Measurements from ENCODE around the gene ATP2C2.

ATP2C2 gene

GRCh38 chr16:84497418-84498222, 129.3 kb downstream of the ATP2C2 start:
- ChIA-PET POLR2A (no interaction called here), CTCF (no interaction called here)
- DNase-seq (ENCODE audit: extremely low spot score) = no peak
- TF ChIP-seq SUZ12 (IDR thresholded peaks at IDR 0.05) (no peak), NFRKB (IDR thresholded peaks at IDR 0.05) (no peak), PKNOX1 (IDR thresholded peaks at IDR 0.05) (no peak), L3MBTL2 (conservative IDR thresholded peaks at IDR 0.05) (no peak), CTBP1 (IDR thresholded peaks at IDR 0.05; ENCODE audit: borderline replicate concordance) (no peak), FOXM1 (IDR thresholded peaks at IDR 0.05; ENCODE audit: borderline replicate concordance) (no peak), SP1 (IDR thresholded peaks at IDR 0.05) (no peak), BHLHE40 (IDR thresholded peaks at IDR 0.05; ENCODE audit: borderline replicate concordance) (no peak), ELF4 (IDR thresholded peaks at IDR 0.05) (no peak), FOXK2 (IDR thresholded peaks at IDR 0.05) (no peak), FOXA1 (IDR thresholded peaks at IDR 0.05) (no peak), ARNT (IDR thresholded peaks at IDR 0.05) (no peak), TARDBP (IDR thresholded peaks at IDR 0.05) (no peak), LEF1 (IDR thresholded peaks at IDR 0.05; ENCODE audit: borderline replicate concordance) (no peak), ZNF384 (IDR thresholded peaks at IDR 0.05) (no peak), HDGF (IDR thresholded peaks at IDR 0.05; ENCODE audit: borderline replicate concordance) (no peak)

- ChIA-PET POLR2A (no interaction called here), CTCF (no interaction called here)
- DNase-seq (ENCODE audit: extremely low spot score) = no peak
- TF ChIP-seq FOXM1 (IDR thresholded peaks at IDR 0.05; ENCODE audit: borderline replicate concordance) (no peak), L3MBTL2 (conservative IDR thresholded peaks at IDR 0.05) (no peak), BHLHE40 (IDR thresholded peaks at IDR 0.05; ENCODE audit: borderline replicate concordance) (no peak), CTBP1 (IDR thresholded peaks at IDR 0.05; ENCODE audit: borderline replicate concordance) (no peak), SUZ12 (IDR thresholded peaks at IDR 0.05) (no peak), LEF1 (IDR thresholded peaks at IDR 0.05; ENCODE audit: borderline replicate concordance) (no peak), NFRKB (IDR thresholded peaks at IDR 0.05) (no peak), ELF4 (IDR thresholded peaks at IDR 0.05) (no peak), HDGF (IDR thresholded peaks at IDR 0.05; ENCODE audit: borderline replicate concordance) (no peak), SP1 (IDR thresholded peaks at IDR 0.05) (no peak), ARNT (IDR thresholded peaks at IDR 0.05) (no peak), FOXK2 (IDR thresholded peaks at IDR 0.05) (no peak), PKNOX1 (IDR thresholded peaks at IDR 0.05) (no peak), ZNF384 (IDR thresholded peaks at IDR 0.05) (no peak), FOXA1 (IDR thresholded peaks at IDR 0.05) (no peak), TARDBP (IDR thresholded peaks at IDR 0.05) (no peak)
Measured at GRCh38 chr16:84498223-84498610, 129.9 kb downstream of the ATP2C2 start.

- no peak for TF ChIP-seq ELF4 (IDR thresholded peaks at IDR 0.05)
- TF ChIP-seq FOXA1 (IDR thresholded peaks at IDR 0.05) = no peak
- TF ChIP-seq LEF1 (IDR thresholded peaks at IDR 0.05; ENCODE audit: borderline replicate concordance) = no peak
- ChIA-PET CTCF (no interaction called here), POLR2A (no interaction called here)
- DNase-seq (ENCODE audit: extremely low spot score) = no peak
Measured at GRCh38 chr16:84498859-84499620, 130.7 kb downstream of the ATP2C2 start.

DNA sequence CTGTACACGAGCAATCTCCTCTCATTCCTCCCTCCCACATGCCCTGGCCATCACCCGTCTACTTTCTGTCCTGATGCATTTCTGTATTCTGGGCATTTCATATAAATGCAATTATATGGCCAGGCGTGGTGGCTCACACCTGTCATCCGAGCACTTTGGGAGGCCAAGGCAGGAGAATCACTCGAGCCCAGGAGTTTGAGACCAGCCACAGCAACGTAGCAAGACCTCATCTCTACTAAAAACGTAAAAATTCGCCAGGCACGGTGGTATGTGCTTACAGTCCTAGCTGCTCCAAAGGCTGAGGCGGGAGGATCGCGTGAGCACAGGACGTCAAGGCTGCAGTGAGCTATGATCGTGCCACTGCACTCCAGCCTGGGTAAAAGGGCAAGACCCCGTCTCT, 131.3 kb downstream of the ATP2C2 start:
- DNase-seq (ENCODE audit: extremely low spot score) = no peak
- ChIA-PET CTCF (no interaction called here), POLR2A (no interaction called here)
- TF ChIP-seq ZNF384 (IDR thresholded peaks at IDR 0.05) = no peak
- TF ChIP-seq SP1 (IDR thresholded peaks at IDR 0.05) = no peak
- TF ChIP-seq BHLHE40 (IDR thresholded peaks at IDR 0.05; ENCODE audit: borderline replicate concordance) = no peak

DNA sequence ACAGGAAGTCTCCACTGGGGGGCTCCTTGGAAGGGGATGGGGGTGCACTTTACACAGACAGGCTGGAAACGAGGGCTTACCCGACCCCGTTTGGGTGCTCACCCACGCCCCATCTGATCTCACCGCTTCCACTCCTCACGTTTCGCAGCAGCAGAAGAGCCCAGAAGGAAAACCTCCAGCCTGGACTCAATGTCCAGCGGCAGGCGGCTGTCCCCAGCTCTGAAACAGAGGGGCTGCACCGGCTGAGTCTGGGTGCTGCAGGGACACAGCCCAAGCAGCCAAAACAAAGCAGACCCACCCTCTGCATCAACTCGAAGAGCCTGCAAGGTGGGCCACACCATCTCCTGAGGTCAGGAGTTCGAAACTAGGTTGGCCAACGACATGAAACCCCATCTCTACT, 132.2 kb downstream of the ATP2C2 start:
- ChIA-PET CTCF (no interaction called here), POLR2A (no interaction called here)
- DNase-seq (ENCODE audit: extremely low spot score) = no peak
- TF ChIP-seq ZNF384 (IDR thresholded peaks at IDR 0.05) (no peak), HDGF (IDR thresholded peaks at IDR 0.05; ENCODE audit: borderline replicate concordance) (no peak), NFRKB (IDR thresholded peaks at IDR 0.05) (no peak), SP1 (IDR thresholded peaks at IDR 0.05) (no peak), BHLHE40 (IDR thresholded peaks at IDR 0.05; ENCODE audit: borderline replicate concordance) (no peak), CTBP1 (IDR thresholded peaks at IDR 0.05; ENCODE audit: borderline replicate concordance) (no peak), FOXM1 (IDR thresholded peaks at IDR 0.05; ENCODE audit: borderline replicate concordance) (no peak), ELF4 (IDR thresholded peaks at IDR 0.05) (no peak)

- no peak for DNase-seq (ENCODE audit: extremely low spot score)
- ChIA-PET POLR2A (no interaction called here), CTCF (no interaction called here)
- TF ChIP-seq FOXM1 (IDR thresholded peaks at IDR 0.05; ENCODE audit: borderline replicate concordance) (no peak), HDGF (IDR thresholded peaks at IDR 0.05; ENCODE audit: borderline replicate concordance) (no peak)
Measured at GRCh38 chr16:84501077-84501735, 132.9 kb downstream of the ATP2C2 start.
